Activated CD4-positive, alpha-beta T cell treated with anti-CD3 and anti-CD28 coated beads, Interleukin-2, Interleukin-4, amounts not matched to agents 100 ng/mL and 50 ng/mL, durations not matched to agents 16 hours and 8 hours (primary cell): ENCODE data around the gene INPP4B.
A peak's percentile ranks its signal among the peaks of the same experiment; 100 is the strongest.

Source experiments
- DNase-seq: peaks from one replicate; pipeline ENCODE4 v3.0.0-alpha.2; 2020; ENCODE audit warnings: low spot score

The INPP4B gene

GRCh38 chr4:142725886-142726285, 120.2 kb downstream of the INPP4B start:
- DNase-seq = no peak

GRCh38 chr4:142721187-142721586, 124.9 kb downstream of the INPP4B start:
- DNase-seq = no peak

- peak; percentile 27 for DNase-seq
Observed at GRCh38 chr4:142719854-142720541, 126.1 kb downstream of the INPP4B start.

GRCh38 chr4:142718981-142719380, 127.1 kb downstream of the INPP4B start:
- DNase-seq = no peak

- DNase-seq = no peak
Observed at GRCh38 chr4:142715727-142716126, 130.4 kb downstream of the INPP4B start.

GRCh38 chr4:142713282-142714030, 132.6 kb downstream of the INPP4B start:
- no peak for DNase-seq

- DNase-seq = no peak
Observed at GRCh38 chr4:142708231-142708630, 137.9 kb downstream of the INPP4B start.

- no peak for DNase-seq
Observed at GRCh38 chr4:142707401-142707800, 138.7 kb downstream of the INPP4B start.

GRCh38 chr4:142706381-142706780, 139.7 kb downstream of the INPP4B start:
- DNase-seq = no peak

GRCh38 chr4:142705820-142706219, 140.3 kb downstream of the INPP4B start:
- no peak for DNase-seq

- DNase-seq = no peak
Observed at GRCh38 chr4:142703694-142704309, 142.3 kb downstream of the INPP4B start.

- no peak for DNase-seq
Observed at GRCh38 chr4:142701017-142701416, 145.1 kb downstream of the INPP4B start.

GRCh38 chr4:142700531-142700930, 145.6 kb downstream of the INPP4B start:
- DNase-seq = no peak

- no peak for DNase-seq
Observed at GRCh38 chr4:142698552-142698951, 147.5 kb downstream of the INPP4B start.

GRCh38 chr4:142697928-142698327, 148.2 kb downstream of the INPP4B start:
- no peak for DNase-seq

GRCh38 chr4:142697320-142697719, 148.8 kb downstream of the INPP4B start:
- DNase-seq = no peak

- DNase-seq = no peak
Observed at GRCh38 chr4:142696334-142697122, 149.6 kb downstream of the INPP4B start.

GRCh38 chr4:142690406-142691163, 155.5 kb downstream of the INPP4B start:
- DNase-seq = no peak

GRCh38 chr4:142687547-142688275, 158.4 kb downstream of the INPP4B start:
- DNase-seq = no peak

- no peak for DNase-seq
Observed at GRCh38 chr4:142686081-142686480, 160.0 kb downstream of the INPP4B start.

- DNase-seq = no peak
Observed at GRCh38 chr4:142683997-142684396, 162.1 kb downstream of the INPP4B start.
